T-helper 1 cell treated with Interleukin-12 subunit alpha and Interleukin-12 subunit beta and Interleukin-4 antibody, amounts not matched to agents 30 μg/mL and 1 μg/mL, for 36 hours (primary cell): ENCODE measurements around the gene CERS4.
A peak's percentile ranks its signal among the peaks of the same experiment; 100 is the strongest.
"Not testable (repeated sequence)": the region's sequence is repeated elsewhere in the genome, so short reads cannot be mapped to it uniquely, and the experiment has no call there.

ENCODE experiments used
- H3K27ac Mint-ChIP-seq: one replicate; pipeline ENCODE4 v1.8.0; 2021; ENCODE audit warnings: mild to moderate bottlenecking, mixed read lengths
- H3K27me3 Mint-ChIP-seq: one replicate; pipeline ENCODE4 v1.8.0; 2021; ENCODE audit warnings: low read depth, mixed read lengths
- H3K36me3 Mint-ChIP-seq: one replicate; pipeline ENCODE4 v1.8.0; 2021; ENCODE audit warnings: low read depth, mixed read lengths
- H3K4me1 Mint-ChIP-seq: one replicate; pipeline ENCODE4 v1.8.0; 2021; ENCODE audit warnings: low read depth, mixed read lengths
- H3K4me3 Mint-ChIP-seq: one replicate; pipeline ENCODE4 v1.8.0; 2021; ENCODE audit warnings: mild to moderate bottlenecking, moderate library complexity, mixed read lengths
- H3K9me3 Mint-ChIP-seq: one replicate; pipeline ENCODE4 v1.8.0; 2021; ENCODE audit warnings: mixed read lengths

Gene CERS4

GRCh38 chr19:8259922-8260247 is 50.7 kb downstream of the CERS4 start:
- H3K36me3 Mint-ChIP-seq, result peaks cover 12% of the 10 kb centered on the region
- H3K4me3 Mint-ChIP-seq, result no peak overlapping the region
- peaks cover 6% of the 10 kb centered on the region for H3K4me1 Mint-ChIP-seq
- no peaks in the 10 kb centered on the region for H3K27me3 Mint-ChIP-seq
- H3K9me3 Mint-ChIP-seq, result no peaks in the 10 kb centered on the region
- no peak overlapping the region for H3K27ac Mint-ChIP-seq

GRCh38 chr19:8261347-8261746 is 52.2 kb downstream of the CERS4 start:
- no peak overlapping the region for H3K4me3 Mint-ChIP-seq
- H3K36me3 Mint-ChIP-seq, result peaks cover 7% of the 10 kb centered on the region
- no peak overlapping the region for H3K27ac Mint-ChIP-seq
- H3K9me3 Mint-ChIP-seq, result no peaks in the 10 kb centered on the region
- peaks cover 11% of the 10 kb centered on the region for H3K4me1 Mint-ChIP-seq
- no peaks in the 10 kb centered on the region for H3K27me3 Mint-ChIP-seq

DNA sequence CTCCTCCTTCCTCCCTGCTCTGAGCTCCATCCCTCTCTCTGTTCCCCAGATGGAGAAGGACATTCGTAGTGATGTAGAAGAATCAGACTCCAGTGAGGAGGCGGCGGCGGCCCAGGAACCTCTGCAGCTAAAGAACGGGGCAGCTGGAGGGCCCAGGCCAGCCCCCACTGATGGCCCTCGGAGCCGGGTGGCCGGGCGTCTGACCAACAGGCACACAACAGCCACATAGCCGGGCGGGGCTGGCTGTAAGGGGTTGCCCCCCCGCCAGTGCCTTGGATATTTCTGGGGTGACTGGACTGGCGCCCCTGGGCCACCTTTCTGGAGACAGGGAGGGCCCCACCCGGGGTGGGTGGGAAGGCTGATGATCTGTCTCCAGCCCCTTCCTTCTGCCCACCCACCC is 52.7 kb downstream of the CERS4 start:
- H3K9me3 Mint-ChIP-seq, result no peaks in the 10 kb centered on the region
- no peak overlapping the region for H3K4me3 Mint-ChIP-seq
- H3K27ac Mint-ChIP-seq, result no peak overlapping the region
- peaks cover 7% of the 10 kb centered on the region for H3K36me3 Mint-ChIP-seq
- H3K4me1 Mint-ChIP-seq, result peaks cover 11% of the 10 kb centered on the region
- H3K27me3 Mint-ChIP-seq, result no peaks in the 10 kb centered on the region

GRCh38 chr19:8262431-8262830 is 53.3 kb downstream of the CERS4 start:
- Mint-ChIP-seq H3K36me3 (peaks cover 4% of the 10 kb centered on the region), H3K4me1 (peaks cover 8% of the 10 kb centered on the region)

GRCh38 chr19:8264248-8264647 is 55.1 kb downstream of the CERS4 start:
- not testable (repeated sequence) for H3K4me3 Mint-ChIP-seq, H3K27ac Mint-ChIP-seq, H3K9me3 Mint-ChIP-seq, H3K27me3 Mint-ChIP-seq, H3K36me3 Mint-ChIP-seq
- peaks cover 12% of the 10 kb centered on the region for H3K4me1 Mint-ChIP-seq

More at GRCh38 chr19:8262431-8262830, 53.3 kb downstream of the CERS4 start:
- Mint-ChIP-seq H3K9me3 (no peaks in the 10 kb centered on the region), H3K4me3 (no peak overlapping the region), H3K27me3 (no peaks in the 10 kb centered on the region), H3K27ac (no peak overlapping the region)

- H3K9me3 Mint-ChIP-seq, result no peaks in the 10 kb centered on the region
- no peaks in the 10 kb centered on the region for H3K36me3 Mint-ChIP-seq
- no peak overlapping the region for H3K27ac Mint-ChIP-seq
- H3K27me3 Mint-ChIP-seq, result no peaks in the 10 kb centered on the region
- peaks cover 15% of the 10 kb centered on the region for H3K4me1 Mint-ChIP-seq
- no peak overlapping the region for H3K4me3 Mint-ChIP-seq
Measured at GRCh38 chr19:8265872-8266271, 56.7 kb downstream of the CERS4 start.

DNA sequence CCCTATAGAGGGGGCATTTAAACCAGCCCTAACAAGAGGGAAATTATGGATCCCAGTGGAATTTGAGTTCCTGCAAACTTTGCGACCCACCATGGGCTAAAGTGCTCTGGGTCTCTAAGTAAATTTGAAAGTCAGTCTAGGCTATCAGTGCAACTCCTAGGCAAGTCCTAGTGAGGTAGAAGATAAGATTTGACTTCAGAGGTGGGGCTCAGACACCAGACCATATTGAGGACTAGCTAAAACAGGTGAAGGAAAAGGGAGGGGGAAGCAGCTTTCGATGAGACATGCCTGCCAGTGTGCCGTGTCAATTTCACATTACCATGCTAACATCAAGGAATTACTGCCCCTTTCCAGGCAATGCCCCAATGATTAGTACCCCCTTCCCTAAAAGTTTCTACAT is 60.6 kb downstream of the CERS4 start:
- Mint-ChIP-seq H3K4me1 (peaks cover 15% of the 10 kb centered on the region), H3K27me3 (no peaks in the 10 kb centered on the region), H3K36me3 (no peaks in the 10 kb centered on the region), H3K9me3 (no peaks in the 10 kb centered on the region), H3K4me3 (peak overlapping the region; percentile 87), H3K27ac (peak overlapping the region; percentile 98)

DNA sequence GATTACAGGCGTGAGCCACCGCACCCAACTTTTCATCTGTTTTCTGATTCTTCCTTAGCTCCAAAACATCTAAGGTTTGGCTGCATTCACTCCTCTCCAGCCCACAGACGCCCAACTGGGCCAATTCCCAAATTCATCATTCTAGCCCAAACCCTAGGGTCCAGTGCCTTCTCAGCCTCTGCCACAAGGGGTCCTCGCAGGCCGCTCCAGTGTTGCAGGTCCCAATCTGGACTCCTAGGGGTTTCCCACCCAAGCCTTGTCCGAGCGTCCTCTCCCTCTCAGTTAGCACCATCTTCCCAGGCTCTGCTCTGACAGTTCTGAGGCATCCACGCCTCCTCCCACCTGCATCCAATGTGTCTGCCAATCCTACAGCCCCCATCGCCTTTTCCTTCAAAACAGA is 67.3 kb downstream of the CERS4 start:
- not testable (repeated sequence) for H3K4me1 Mint-ChIP-seq, H3K27me3 Mint-ChIP-seq, H3K27ac Mint-ChIP-seq, H3K9me3 Mint-ChIP-seq, H3K4me3 Mint-ChIP-seq, H3K36me3 Mint-ChIP-seq

GRCh38 chr19:8291337-8291736 is 82.2 kb downstream of the CERS4 start:
- not testable (repeated sequence) for H3K27me3 Mint-ChIP-seq, H3K4me1 Mint-ChIP-seq, H3K9me3 Mint-ChIP-seq, H3K36me3 Mint-ChIP-seq, H3K27ac Mint-ChIP-seq, H3K4me3 Mint-ChIP-seq

GRCh38 chr19:8302357-8302691 is 93.2 kb downstream of the CERS4 start:
- Mint-ChIP-seq H3K9me3 (no peaks in the 10 kb centered on the region), H3K36me3 (no peaks in the 10 kb centered on the region), H3K27me3 (no peaks in the 10 kb centered on the region), H3K4me3 (no peak overlapping the region), H3K27ac (no peak overlapping the region), H3K4me1 (peaks cover 11% of the 10 kb centered on the region)

- Mint-ChIP-seq H3K36me3 (no peaks in the 10 kb centered on the region), H3K4me1 (peaks cover 15% of the 10 kb centered on the region), H3K4me3 (no peak overlapping the region), H3K27ac (no peak overlapping the region), H3K27me3 (no peaks in the 10 kb centered on the region), H3K9me3 (no peaks in the 10 kb centered on the region)
Measured at GRCh38 chr19:8302734-8303133, 93.6 kb downstream of the CERS4 start.

- no peaks in the 10 kb centered on the region for H3K9me3 Mint-ChIP-seq
- no peak overlapping the region for H3K27ac Mint-ChIP-seq
- peaks cover 25% of the 10 kb centered on the region for H3K4me1 Mint-ChIP-seq
- peaks cover 4% of the 10 kb centered on the region for H3K36me3 Mint-ChIP-seq
- no peak overlapping the region for H3K4me3 Mint-ChIP-seq
- H3K27me3 Mint-ChIP-seq, result no peaks in the 10 kb centered on the region
Measured at GRCh38 chr19:8304841-8305621, 95.9 kb downstream of the CERS4 start.

DNA sequence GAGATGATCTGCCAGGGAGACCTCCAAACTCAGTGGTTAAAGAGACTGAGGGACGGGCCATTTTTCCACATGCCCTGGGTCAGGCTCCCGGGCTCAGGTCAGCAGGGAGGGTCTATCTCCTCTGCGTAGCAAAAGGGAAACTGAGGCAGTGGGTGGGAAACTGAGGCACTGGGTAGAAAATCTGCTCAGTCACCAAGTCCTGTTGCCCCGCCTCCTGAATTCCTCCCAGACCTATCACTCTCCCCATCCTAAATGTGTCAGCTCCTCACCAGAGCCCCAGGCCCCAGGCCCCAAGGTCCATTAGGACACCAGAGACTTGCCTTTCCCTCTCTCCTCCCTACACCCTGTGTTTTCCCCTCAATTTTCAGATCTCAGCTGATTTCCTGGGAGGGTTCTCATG is 96.6 kb downstream of the CERS4 start:
- Mint-ChIP-seq H3K27ac (peak overlapping the region; percentile 55), H3K4me3 (no peak overlapping the region), H3K9me3 (no peaks in the 10 kb centered on the region), H3K36me3 (peaks cover 4% of the 10 kb centered on the region), H3K27me3 (no peaks in the 10 kb centered on the region), H3K4me1 (peaks cover 25% of the 10 kb centered on the region)

GRCh38 chr19:8306235-8307054 is 97.3 kb downstream of the CERS4 start:
- H3K27me3 Mint-ChIP-seq, result no peaks in the 10 kb centered on the region
- H3K27ac Mint-ChIP-seq, result peak overlapping the region; percentile 90
- no peaks in the 10 kb centered on the region for H3K9me3 Mint-ChIP-seq
- peak overlapping the region; percentile 91 for H3K4me3 Mint-ChIP-seq
- peaks cover 10% of the 10 kb centered on the region for H3K36me3 Mint-ChIP-seq
- peaks cover 25% of the 10 kb centered on the region for H3K4me1 Mint-ChIP-seq

- Mint-ChIP-seq H3K9me3 (no peaks in the 10 kb centered on the region), H3K27ac (peak overlapping the region; percentile 90), H3K36me3 (peaks cover 10% of the 10 kb centered on the region)
Measured at GRCh38 chr19:8307400-8307964, 98.3 kb downstream of the CERS4 start.

More at GRCh38 chr19:8307400-8307964, 98.3 kb downstream of the CERS4 start:
- Mint-ChIP-seq H3K4me3 (peak overlapping the region; percentile 91), H3K4me1 (peaks cover 25% of the 10 kb centered on the region), H3K27me3 (no peaks in the 10 kb centered on the region)
